ENCODE data around the gene PECR.

GRCh38 chr2:216074794-216075193 lies 6.8 kb downstream of the PECR start:
- TF ChIP-seq ZBTB33 (IDR thresholded peaks at IDR 0.05) (no peak), CTCF (IDR thresholded peaks at IDR 0.05; ENCODE audit: low read depth, low read length, missing input control) (no peak), RAD21 (IDR thresholded peaks at IDR 0.05) (no peak), FOXA1 (IDR thresholded peaks at IDR 0.05) (no peak), EGR1 (IDR thresholded peaks at IDR 0.05; ENCODE audit: low read depth in 2 of 2) (no peak), REST (IDR thresholded peaks at IDR 0.05) (no peak), JUND (IDR thresholded peaks at IDR 0.05) (no peak), YY1 (IDR thresholded peaks at IDR 0.05) (no peak), SP1 (IDR thresholded peaks at IDR 0.05) (no peak), TAF1 (conservative IDR thresholded peaks at IDR 0.05) (no peak), MAX (IDR thresholded peaks at IDR 0.05) (no peak), HNF4G (IDR thresholded peaks at IDR 0.05) (no peak), GABPA (IDR thresholded peaks at IDR 0.05 in 1 of 2, conservative IDR thresholded peaks at IDR 0.05 in 1 of 2) (no peak)

All from liver (tissue), 3 donors.